Stomach (tissue), 9 donors: Measurements from ENCODE around the gene PRRC2C. TPM values are rescaled to one million over a fixed set of nuclear protein-coding genes. Genes with fewer than 3 reads are reported as not detected.
"Not testable (repeated sequence)": the region's sequence is repeated elsewhere in the genome, so short reads cannot be mapped to it uniquely, and the experiment has no call there.

Experiments
- DNase-seq, 2 donors: peaks; one replicate each; pipeline versions ENCODE4 v3.0.0 to v3.0.0-alpha.2; 2013 to 2019
- H3K27ac ChIP-seq, 5 donors: fragments of 200-600 bp in 4 of 5; sonication (generic) in 4 of 5; one replicate each; pipeline ENCODE4 v1.5.1; 2013 to 2019; ENCODE audit warnings: mild to moderate bottlenecking in 1 of 5, moderate library complexity in 1 of 5
- H3K27me3 ChIP-seq, 3 donors: fragments of 200-600 bp; sonication (generic); one replicate each; pipeline ENCODE4 v1.5.1; 2017 to 2019; ENCODE audit warnings: mixed run types in 1 of 3
- H3K36me3 ChIP-seq, 4 donors: fragments of 200-600 bp; sonication (generic); 1 replicate in 3 of 4; 2 replicates in 1 of 4; pipeline ENCODE4 v1.5.1; 2016 to 2019
- H3K4me1 ChIP-seq, 4 donors: fragments of 200-600 bp; sonication (generic); one replicate each; pipeline ENCODE4 v1.5.1; 2016 to 2019
- H3K4me3 ChIP-seq, 4 donors: fragments of 200-600 bp; sonication (generic) in 3 of 4; one replicate each; pipeline ENCODE4 v1.5.1; 2016 to 2019; ENCODE audit warnings: mild to moderate bottlenecking in 1 of 4
- H3K9me3 ChIP-seq, 4 donors: fragments of 200-600 bp; sonication (generic); one replicate each; pipeline ENCODE4 v1.5.1; 2016 to 2019
- EP300 ChIP-seq: sonication (generic); formaldehyde crosslinking; IDR thresholded peaks from one replicate; pipeline ENCODE4 v1.6.1; 2017; ENCODE audit warnings: antibody characterized with exemption
- POLR2A ChIP-seq, 4 donors: fragments of 450-650 bp; IDR thresholded peaks; one replicate each; pipeline ENCODE4 v1.6.1; 2016; ENCODE audit warnings: antibody characterized with exemption in 4 of 4, control low read depth in 2 of 4, mild to moderate bottlenecking in 1 of 4, moderate library complexity in 1 of 4
- POLR2AphosphoS5 ChIP-seq, 3 donors: sonication (generic); formaldehyde crosslinking; IDR thresholded peaks; one replicate each; pipeline ENCODE4 v1.6.1; 2016; ENCODE audit warnings: antibody characterized with exemption in 3 of 3
- WGBS, 5 donors: extraction: QIAGEN DNeasy Blood & Tissue Kit in 3 of 5; methylation state at CpG; one replicate each; pipeline versions ENCODE4 v1.1.5 to v1.1.7; 2013 to 2018; 5-methylcytosine and 5-hydroxymethylcytosine counted together
- intact Hi-C: fragments of 100-400 bp; cut with DNase I; formaldehyde crosslinking; loops from one replicate; pipeline ENCODE4 v1.15.1; 2023; ENCODE audit warnings: low total_unique reads
- polyA plus RNA-seq, 3 donors: library from polyadenylated mRNA; stranded (reverse); fragments of 200-250 nt; gene quantifications; one replicate each; pipeline ENCODE4 v1.2.3, GENCODE V29; 2013
- total RNA-seq, 5 donors: library from RNA; depleted of rRNA; stranded (reverse); fragments of >200 nt; gene quantifications; one replicate each; pipeline versions ENCODE4 v1.1.0 to v1.2.3, GENCODE V29; 2014 to 2016
- TF ChIP-seq, protein P1 (sequence below), 7 experiments: fragments of 450-650 bp in 4 of 7; fragments of 200-600 bp in 3 of 7; sonication (generic) in 3 of 7; IDR thresholded peaks; one replicate each; pipeline ENCODE4 v1.5.1; 2016 to 2019; ENCODE audit warnings: antibody characterized with exemption in 7 of 7, control low read depth in 2 of 7, mild to moderate bottlenecking in 1 of 7
- donor health status: healthy with polysubstance abuse.
- donor health status: Bipolar disorder and iron deficiency.
- donor health status: healthy.

The PRRC2C gene
- total and polyA plus RNA-seq, 8 donors = 19.0 to 404 (median 75.8) TPM

DNA sequence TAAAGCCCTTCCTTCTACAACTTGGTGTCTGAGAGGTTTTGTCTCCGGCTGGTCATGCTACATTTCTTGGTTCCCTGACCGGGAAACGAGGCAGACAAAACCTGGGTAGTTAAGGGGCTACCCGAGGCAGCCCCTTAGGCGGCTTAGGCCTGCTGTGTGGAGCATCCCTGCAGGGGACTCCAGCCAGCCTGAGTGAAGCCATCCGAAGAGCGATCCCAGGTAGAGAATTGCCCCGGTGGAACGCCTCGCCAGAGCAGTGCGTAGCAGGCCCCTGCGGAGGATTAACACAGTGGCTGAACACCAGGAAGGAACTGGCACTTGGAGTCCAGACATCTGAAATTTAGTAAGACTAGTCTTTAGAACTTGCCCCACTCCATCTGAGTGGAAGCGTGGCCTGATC, 115.5 kb downstream of the PRRC2C start:
- no peak for DNase-seq
- peaks cover 0 to 5% (median 0%) of the 10 kb centered on the region in 4 donors for H3K4me1 ChIP-seq
- H3K36me3 ChIP-seq = peaks cover 0 to 4% (median 0%) of the 10 kb centered on the region in 4 donors
- no peak overlapping the region for H3K4me3 ChIP-seq
- 91 to 98% (median 96%) methylated on average over 13 of the region's 13 CpGs for WGBS, 5 donors
- intact Hi-C loops = no loop called here
- H3K27me3 ChIP-seq = no peaks in the 10 kb centered on the region
- no peak overlapping the region for H3K27ac ChIP-seq
- TF ChIP-seq, protein P1, sequence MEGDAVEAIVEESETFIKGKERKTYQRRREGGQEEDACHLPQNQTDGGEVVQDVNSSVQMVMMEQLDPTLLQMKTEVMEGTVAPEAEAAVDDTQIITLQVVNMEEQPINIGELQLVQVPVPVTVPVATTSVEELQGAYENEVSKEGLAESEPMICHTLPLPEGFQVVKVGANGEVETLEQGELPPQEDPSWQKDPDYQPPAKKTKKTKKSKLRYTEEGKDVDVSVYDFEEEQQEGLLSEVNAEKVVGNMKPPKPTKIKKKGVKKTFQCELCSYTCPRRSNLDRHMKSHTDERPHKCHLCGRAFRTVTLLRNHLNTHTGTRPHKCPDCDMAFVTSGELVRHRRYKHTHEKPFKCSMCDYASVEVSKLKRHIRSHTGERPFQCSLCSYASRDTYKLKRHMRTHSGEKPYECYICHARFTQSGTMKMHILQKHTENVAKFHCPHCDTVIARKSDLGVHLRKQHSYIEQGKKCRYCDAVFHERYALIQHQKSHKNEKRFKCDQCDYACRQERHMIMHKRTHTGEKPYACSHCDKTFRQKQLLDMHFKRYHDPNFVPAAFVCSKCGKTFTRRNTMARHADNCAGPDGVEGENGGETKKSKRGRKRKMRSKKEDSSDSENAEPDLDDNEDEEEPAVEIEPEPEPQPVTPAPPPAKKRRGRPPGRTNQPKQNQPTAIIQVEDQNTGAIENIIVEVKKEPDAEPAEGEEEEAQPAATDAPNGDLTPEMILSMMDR (IDR thresholded peaks at IDR 0.05) = no peak
- TF ChIP-seq EP300 (no peak), POLR2AphosphoS5 (IDR thresholded peaks at IDR 0.05) (no peak), POLR2A (IDR thresholded peaks at IDR 0.05) (no peak)
- H3K9me3 ChIP-seq = no peaks in the 10 kb centered on the region

- DNase-seq, H3K4me1 ChIP-seq, intact Hi-C loops, H3K27ac ChIP-seq, H3K27me3 ChIP-seq, H3K4me3 ChIP-seq, H3K36me3 ChIP-seq, H3K9me3 ChIP-seq: not testable (repeated sequence)
- WGBS, 5 donors = 84 to 93% (median 86%) methylated on average over 6 of the region's 6 CpGs
Measured at GRCh38 chr1:171603042-171603441, 117.7 kb downstream of the PRRC2C start.

- Histone ChIP-seq H3K36me3 (no peaks in the 10 kb centered on the region), H3K9me3 (no peaks in the 10 kb centered on the region), H3K27ac (no peak overlapping the region), H3K27me3 (no peaks in the 10 kb centered on the region), H3K4me3 (no peak overlapping the region), H3K4me1 (no peaks in the 10 kb centered on the region)
- WGBS, 5 donors = 68 to 79% (median 73%) methylated on average over 10 of the region's 10 CpGs
- intact Hi-C loops = no loop called here
- no peak for TF ChIP-seq POLR2AphosphoS5 (IDR thresholded peaks at IDR 0.05)
- no peak for TF ChIP-seq POLR2A (IDR thresholded peaks at IDR 0.05)
- TF ChIP-seq, protein P1 (IDR thresholded peaks at IDR 0.05) = no peak
- TF ChIP-seq EP300 = no peak
- no peak for DNase-seq
Measured at GRCh38 chr1:171606402-171606941, 121.1 kb downstream of the PRRC2C start.

DNA sequence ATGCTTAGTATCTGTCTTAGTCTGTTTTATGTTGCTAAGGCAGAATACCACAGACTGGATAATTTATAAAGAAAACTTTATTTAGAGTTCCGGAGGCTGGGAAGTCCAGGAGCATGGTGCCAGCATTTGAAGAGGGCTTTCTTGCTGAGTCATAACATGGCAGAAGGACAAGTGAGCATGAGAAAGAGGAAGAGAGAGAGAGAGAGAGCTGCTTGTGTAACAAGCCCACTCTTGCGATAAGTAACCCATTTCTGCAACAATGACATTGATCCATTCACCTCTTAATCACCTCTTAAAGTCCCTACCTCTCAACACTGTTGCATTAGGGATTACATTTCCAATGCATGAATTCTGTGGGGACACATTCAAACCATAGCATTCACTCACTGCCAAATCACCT, 125.1 kb downstream of the PRRC2C start:
- TF ChIP-seq POLR2AphosphoS5 (IDR thresholded peaks at IDR 0.05) (no peak), POLR2A (IDR thresholded peaks at IDR 0.05) (no peak), EP300 (no peak)
- TF ChIP-seq, protein P1 (IDR thresholded peaks at IDR 0.05) = no peak
- Histone ChIP-seq H3K4me1 (no peaks in the 10 kb centered on the region), H3K36me3 (no peaks in the 10 kb centered on the region), H3K9me3 (no peaks in the 10 kb centered on the region), H3K27ac (no peak overlapping the region), H3K27me3 (no peaks in the 10 kb centered on the region), H3K4me3 (no peak overlapping the region)
- intact Hi-C loops = no loop called here
- DNase-seq = no peak
- 55 to 99% (median 85%) methylated on average over 2 of the region's 2 CpGs for WGBS, 5 donors

DNA sequence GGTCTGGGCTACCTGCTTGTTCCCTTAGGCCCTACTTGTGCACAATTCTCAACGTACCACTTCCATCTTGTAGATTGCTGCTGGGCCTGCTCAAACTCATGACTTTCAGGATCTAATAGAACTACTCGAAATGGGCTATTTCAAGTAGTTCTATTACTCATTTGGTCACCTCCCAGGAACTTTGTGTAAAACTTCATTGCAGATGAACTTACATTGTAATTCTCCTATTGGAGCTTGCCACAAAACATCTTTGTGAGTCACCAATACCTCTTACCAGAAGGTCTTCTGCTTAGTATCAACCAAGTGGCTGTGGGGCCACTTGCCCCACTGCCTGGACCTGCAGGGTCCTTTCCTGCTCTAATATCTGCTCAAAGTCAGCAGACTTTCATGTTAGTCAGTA, 126.0 kb downstream of the PRRC2C start:
- H3K36me3 ChIP-seq = no peaks in the 10 kb centered on the region
- intact Hi-C loops = no loop called here
- 82 to 97% (median 88%) methylated on average over 2 of the region's 2 CpGs for WGBS, 5 donors

More for the DNA sequence above, 126.0 kb downstream of the PRRC2C start:
- Histone ChIP-seq H3K4me3 (no peak overlapping the region), H3K9me3 (no peaks in the 10 kb centered on the region), H3K27me3 (no peaks in the 10 kb centered on the region), H3K4me1 (no peaks in the 10 kb centered on the region), H3K27ac (no peak overlapping the region)
- DNase-seq = no peak
- TF ChIP-seq EP300 = no peak
- TF ChIP-seq, protein P1 (IDR thresholded peaks at IDR 0.05) = no peak
- TF ChIP-seq POLR2AphosphoS5 (IDR thresholded peaks at IDR 0.05) = no peak
- TF ChIP-seq POLR2A (IDR thresholded peaks at IDR 0.05) = no peak
